ENCODE results near the gene CDHR2.
A peak's percentile ranks its signal among the peaks of the same experiment; 100 is the strongest.

CDHR2 gene

GRCh38 chr5:176548967-176549444 is at the start of gene CDHR2:
CDHR2 (plus strand) TSS chr5:176549342; CDS start chr5:176565353, 16,011 bp downstream.
- peak within 1 kb of the TSS; percentile 74 for H3K4me3 ChIP-seq (ENCODE audit: low read length)
- H3K4me1 ChIP-seq (ENCODE audit: control insufficient read depth, insufficient read depth, low read length), result peaks cover 71% of the 10 kb centered on the region
- peak within 1 kb of the TSS; percentile 87 for H3K9ac ChIP-seq (ENCODE audit: low read length)

GRCh38 chr5:176500511-176500910 is 48.6 kb upstream of the CDHR2 start:
- Histone ChIP-seq H3K36me3 (ENCODE audit: control insufficient read depth, insufficient read depth, low read length) (peaks cover 23% of the 10 kb centered on the region), H3K9ac (ENCODE audit: low read length) (no peak overlapping the region), H3K4me1 (ENCODE audit: control insufficient read depth, insufficient read depth, low read length) (no peaks in the 10 kb centered on the region), H3K9me3 (ENCODE audit: control insufficient read depth, low read length) (no peaks in the 10 kb centered on the region), H3K27me3 (ENCODE audit: control insufficient read depth, insufficient read depth, low read length) (no peaks in the 10 kb centered on the region), H3K4me3 (ENCODE audit: low read length) (no peak overlapping the region)

More at GRCh38 chr5:176548967-176549444, at the start of gene CDHR2:
- no peaks in the 10 kb centered on the region for H3K9me3 ChIP-seq (ENCODE audit: control insufficient read depth, low read length)
- peaks cover 5% of the 10 kb centered on the region for H3K27me3 ChIP-seq (ENCODE audit: control insufficient read depth, insufficient read depth, low read length)
- H3K36me3 ChIP-seq (ENCODE audit: control insufficient read depth, insufficient read depth, low read length), result no peaks in the 10 kb centered on the region

- no peaks in the 10 kb centered on the region for H3K4me1 ChIP-seq (ENCODE audit: control insufficient read depth, insufficient read depth, low read length)
- no peaks in the 10 kb centered on the region for H3K27me3 ChIP-seq (ENCODE audit: control insufficient read depth, insufficient read depth, low read length)
- H3K9ac ChIP-seq (ENCODE audit: low read length), result no peak overlapping the region
- H3K36me3 ChIP-seq (ENCODE audit: control insufficient read depth, insufficient read depth, low read length), result peaks cover 19% of the 10 kb centered on the region
- no peak overlapping the region for H3K4me3 ChIP-seq (ENCODE audit: low read length)
- no peaks in the 10 kb centered on the region for H3K9me3 ChIP-seq (ENCODE audit: control insufficient read depth, low read length)
Measured at GRCh38 chr5:176501333-176501732, 47.8 kb upstream of the CDHR2 start.

GRCh38 chr5:176503496-176503895 is 45.6 kb upstream of the CDHR2 start:
- H3K4me1 ChIP-seq (ENCODE audit: control insufficient read depth, insufficient read depth, low read length), result no peaks in the 10 kb centered on the region
- no peak overlapping the region for H3K4me3 ChIP-seq (ENCODE audit: low read length)
- H3K9me3 ChIP-seq (ENCODE audit: control insufficient read depth, low read length), result no peaks in the 10 kb centered on the region
- no peaks in the 10 kb centered on the region for H3K27me3 ChIP-seq (ENCODE audit: control insufficient read depth, insufficient read depth, low read length)
- H3K36me3 ChIP-seq (ENCODE audit: control insufficient read depth, insufficient read depth, low read length), result peaks cover 17% of the 10 kb centered on the region
- H3K9ac ChIP-seq (ENCODE audit: low read length), result no peak overlapping the region

GRCh38 chr5:176507911-176508310 is 41.2 kb upstream of the CDHR2 start:
- Histone ChIP-seq H3K9me3 (ENCODE audit: control insufficient read depth, low read length) (no peaks in the 10 kb centered on the region), H3K9ac (ENCODE audit: low read length) (no peak overlapping the region), H3K27me3 (ENCODE audit: control insufficient read depth, insufficient read depth, low read length) (no peaks in the 10 kb centered on the region), H3K36me3 (ENCODE audit: control insufficient read depth, insufficient read depth, low read length) (peaks cover 4% of the 10 kb centered on the region), H3K4me3 (ENCODE audit: low read length) (no peak overlapping the region), H3K4me1 (ENCODE audit: control insufficient read depth, insufficient read depth, low read length) (no peaks in the 10 kb centered on the region)

- Histone ChIP-seq H3K36me3 (ENCODE audit: control insufficient read depth, insufficient read depth, low read length) (peaks cover 4% of the 10 kb centered on the region), H3K9ac (ENCODE audit: low read length) (no peak overlapping the region), H3K4me1 (ENCODE audit: control insufficient read depth, insufficient read depth, low read length) (no peaks in the 10 kb centered on the region), H3K4me3 (ENCODE audit: low read length) (no peak overlapping the region), H3K9me3 (ENCODE audit: control insufficient read depth, low read length) (no peaks in the 10 kb centered on the region), H3K27me3 (ENCODE audit: control insufficient read depth, insufficient read depth, low read length) (no peaks in the 10 kb centered on the region)
Measured at GRCh38 chr5:176508603-176509002, 40.5 kb upstream of the CDHR2 start.

GRCh38 chr5:176513788-176514187 is 35.4 kb upstream of the CDHR2 start:
- no peaks in the 10 kb centered on the region for H3K27me3 ChIP-seq (ENCODE audit: control insufficient read depth, insufficient read depth, low read length)
- H3K4me1 ChIP-seq (ENCODE audit: control insufficient read depth, insufficient read depth, low read length), result no peaks in the 10 kb centered on the region
- no peaks in the 10 kb centered on the region for H3K36me3 ChIP-seq (ENCODE audit: control insufficient read depth, insufficient read depth, low read length)
- H3K9ac ChIP-seq (ENCODE audit: low read length), result no peak overlapping the region
- no peak overlapping the region for H3K4me3 ChIP-seq (ENCODE audit: low read length)
- no peaks in the 10 kb centered on the region for H3K9me3 ChIP-seq (ENCODE audit: control insufficient read depth, low read length)

- no peak overlapping the region for H3K9ac ChIP-seq (ENCODE audit: low read length)
- H3K4me1 ChIP-seq (ENCODE audit: control insufficient read depth, insufficient read depth, low read length), result no peaks in the 10 kb centered on the region
Measured at GRCh38 chr5:176514244-176514950, 34.7 kb upstream of the CDHR2 start.

GRCh38 chr5:176515396-176515795 is 33.7 kb upstream of the CDHR2 start:
- Histone ChIP-seq H3K9me3 (ENCODE audit: control insufficient read depth, low read length) (no peaks in the 10 kb centered on the region), H3K4me3 (ENCODE audit: low read length) (no peak overlapping the region), H3K27me3 (ENCODE audit: control insufficient read depth, insufficient read depth, low read length) (no peaks in the 10 kb centered on the region), H3K4me1 (ENCODE audit: control insufficient read depth, insufficient read depth, low read length) (no peaks in the 10 kb centered on the region), H3K36me3 (ENCODE audit: control insufficient read depth, insufficient read depth, low read length) (no peaks in the 10 kb centered on the region), H3K9ac (ENCODE audit: low read length) (no peak overlapping the region)

More at GRCh38 chr5:176514244-176514950, 34.7 kb upstream of the CDHR2 start:
- H3K4me3 ChIP-seq (ENCODE audit: low read length), result no peak overlapping the region
- H3K27me3 ChIP-seq (ENCODE audit: control insufficient read depth, insufficient read depth, low read length), result no peaks in the 10 kb centered on the region
- no peaks in the 10 kb centered on the region for H3K36me3 ChIP-seq (ENCODE audit: control insufficient read depth, insufficient read depth, low read length)
- H3K9me3 ChIP-seq (ENCODE audit: control insufficient read depth, low read length), result no peaks in the 10 kb centered on the region

GRCh38 chr5:176517053-176517661 is 32.0 kb upstream of the CDHR2 start:
- H3K27me3 ChIP-seq (ENCODE audit: control insufficient read depth, insufficient read depth, low read length), result no peaks in the 10 kb centered on the region
- H3K4me1 ChIP-seq (ENCODE audit: control insufficient read depth, insufficient read depth, low read length), result no peaks in the 10 kb centered on the region
- no peaks in the 10 kb centered on the region for H3K36me3 ChIP-seq (ENCODE audit: control insufficient read depth, insufficient read depth, low read length)
- H3K4me3 ChIP-seq (ENCODE audit: low read length), result no peak overlapping the region
- H3K9ac ChIP-seq (ENCODE audit: low read length), result no peak overlapping the region
- H3K9me3 ChIP-seq (ENCODE audit: control insufficient read depth, low read length), result no peaks in the 10 kb centered on the region

- Histone ChIP-seq H3K9me3 (ENCODE audit: control insufficient read depth, low read length) (no peaks in the 10 kb centered on the region), H3K36me3 (ENCODE audit: control insufficient read depth, insufficient read depth, low read length) (no peaks in the 10 kb centered on the region), H3K4me3 (ENCODE audit: low read length) (no peak overlapping the region), H3K4me1 (ENCODE audit: control insufficient read depth, insufficient read depth, low read length) (no peaks in the 10 kb centered on the region), H3K9ac (ENCODE audit: low read length) (no peak overlapping the region), H3K27me3 (ENCODE audit: control insufficient read depth, insufficient read depth, low read length) (no peaks in the 10 kb centered on the region)
Measured at GRCh38 chr5:176519810-176520720, 29.1 kb upstream of the CDHR2 start.

- H3K9ac ChIP-seq (ENCODE audit: low read length), result no peak overlapping the region
- H3K27me3 ChIP-seq (ENCODE audit: control insufficient read depth, insufficient read depth, low read length), result no peaks in the 10 kb centered on the region
- H3K4me3 ChIP-seq (ENCODE audit: low read length), result no peak overlapping the region
Measured at GRCh38 chr5:176521286-176521685, 27.9 kb upstream of the CDHR2 start.

More at GRCh38 chr5:176521286-176521685, 27.9 kb upstream of the CDHR2 start:
- Histone ChIP-seq H3K36me3 (ENCODE audit: control insufficient read depth, insufficient read depth, low read length) (no peaks in the 10 kb centered on the region), H3K4me1 (ENCODE audit: control insufficient read depth, insufficient read depth, low read length) (no peaks in the 10 kb centered on the region), H3K9me3 (ENCODE audit: control insufficient read depth, low read length) (no peaks in the 10 kb centered on the region)
